Stimulated activated CD8-positive, alpha-beta memory T cell treated with anti-CD3 and anti-CD28 coated beads, Interleukin-7, amount 100 ng/mL, for 24 hours (primary cell): ENCODE results near the gene SLC2A10.
"Not testable (repeated sequence)": the region's sequence is repeated elsewhere in the genome, so short reads cannot be mapped to it uniquely, and the experiment has no call there.

ENCODE experiments used
- DNase-seq: peaks from one replicate; pipeline ENCODE4 v3.0.0-alpha.2; 2020; ENCODE audit warnings: low read depth

The SLC2A10 gene

DNA sequence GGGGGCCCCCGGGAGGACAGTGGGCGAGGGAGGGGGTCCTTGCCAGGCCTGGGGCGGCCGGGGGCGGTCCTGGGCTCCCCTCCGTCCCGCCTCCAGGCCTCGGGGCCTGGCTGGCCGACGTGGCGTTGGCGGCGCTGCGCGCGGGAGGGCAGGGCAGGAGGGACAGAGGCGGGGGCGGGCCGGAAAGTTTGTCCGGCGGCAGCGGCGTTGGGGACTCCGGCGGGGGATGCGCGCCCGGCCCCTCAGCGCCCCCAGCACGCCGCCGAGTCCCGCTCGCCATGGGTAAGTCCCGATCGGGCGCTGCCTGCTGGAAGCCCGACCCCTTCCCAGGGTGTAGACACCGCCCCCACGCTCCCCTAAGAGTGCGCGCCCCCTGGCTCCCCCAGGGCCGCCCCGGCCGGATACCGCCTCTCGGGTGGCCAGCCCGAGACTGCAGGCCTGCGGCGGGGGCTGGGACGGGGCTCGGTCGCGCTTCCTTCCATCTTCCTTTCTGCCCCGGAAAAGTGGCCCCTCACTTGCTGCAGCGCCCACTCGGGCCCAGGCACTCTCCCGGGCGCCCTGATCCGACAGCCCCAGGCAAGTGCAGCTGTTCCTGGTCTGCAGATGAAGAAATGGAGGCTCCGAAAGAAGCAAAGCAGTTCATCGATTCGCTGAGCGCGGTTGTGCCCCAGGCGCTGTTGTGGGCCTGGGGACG lies at the start of gene SLC2A10:
TSS of gene SLC2A10 (plus strand) at position 191 of the 694 bp plus-strand sequence. CDS start at position 279, 88 bp downstream.
- DNase-seq, result no peak

DNA sequence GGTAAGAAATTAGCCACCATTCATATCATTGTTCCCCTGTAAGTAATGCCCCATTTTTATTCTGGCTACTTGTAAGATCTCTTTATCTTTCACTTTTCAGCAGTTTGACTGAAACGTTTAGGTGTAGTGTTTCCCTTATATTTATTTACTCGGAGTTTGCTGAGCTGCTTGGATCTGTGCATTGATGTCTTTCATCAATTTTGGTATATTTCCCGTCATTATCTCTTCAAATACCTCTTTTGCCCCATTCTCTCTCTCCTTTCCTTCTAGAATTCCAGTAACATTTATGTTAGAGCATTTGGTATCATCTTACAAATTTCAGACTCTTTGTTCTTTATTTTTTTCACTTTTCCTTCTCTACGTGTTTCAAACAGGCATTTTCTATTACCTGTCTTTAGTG lies 49.0 kb upstream of the SLC2A10 start:
- DNase-seq, result no peak

DNA sequence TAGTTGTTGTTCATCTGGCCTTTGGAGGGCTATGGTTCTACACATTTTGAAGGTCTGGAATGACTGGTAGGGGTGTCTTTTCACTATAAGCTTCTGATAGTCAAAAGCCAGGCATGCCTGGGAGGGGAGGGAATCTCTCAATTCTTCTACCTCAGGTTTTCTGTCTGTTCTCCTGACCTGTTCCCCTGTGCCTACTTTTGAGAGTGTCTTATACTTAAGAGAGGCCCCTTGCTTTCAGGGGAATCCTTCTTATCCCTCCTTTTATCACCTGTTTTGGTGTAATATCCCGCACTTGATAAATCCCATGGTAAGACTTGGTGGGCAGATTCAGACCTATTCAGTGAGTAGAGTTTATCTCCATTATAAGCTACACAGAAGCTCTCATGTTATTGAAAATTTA lies 47.8 kb upstream of the SLC2A10 start:
- no peak for DNase-seq

DNA sequence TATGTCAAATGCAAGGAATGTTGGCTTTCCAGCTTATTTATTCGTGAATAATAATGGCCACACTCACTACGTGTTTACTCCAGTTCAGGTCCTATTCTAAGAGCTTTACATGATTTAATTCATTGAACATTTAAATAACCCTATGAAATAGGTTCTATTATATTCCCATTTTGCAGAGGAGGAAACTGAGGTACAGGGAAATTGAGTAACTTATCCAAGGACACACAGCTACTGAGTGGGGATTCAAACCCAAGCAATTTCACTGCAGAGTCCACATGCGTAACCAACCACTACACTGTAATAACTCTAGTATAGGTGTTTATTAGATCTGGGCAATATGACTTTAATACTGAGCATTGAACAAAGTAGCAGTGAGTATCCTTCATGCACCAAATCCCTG lies 45.9 kb upstream of the SLC2A10 start:
- no peak for DNase-seq

DNA sequence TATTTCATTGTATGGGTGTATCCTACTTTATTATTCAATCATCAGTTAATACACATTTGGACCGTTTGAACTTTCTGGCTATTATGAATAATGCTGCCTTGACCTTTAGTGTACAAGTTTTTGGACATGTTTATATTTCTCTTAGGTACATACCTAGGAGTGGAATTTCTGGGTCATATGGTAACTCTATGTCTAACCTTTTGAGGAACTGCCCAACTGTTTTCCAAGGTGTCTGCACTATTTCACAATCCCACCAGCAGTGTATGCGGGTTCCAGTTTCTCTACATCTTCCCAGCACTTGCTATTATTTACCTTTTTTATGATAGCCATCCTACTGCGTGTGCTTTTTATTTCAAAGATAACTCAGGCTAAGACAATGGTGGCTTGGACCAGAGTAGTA lies 43.8 kb upstream of the SLC2A10 start:
- no peak for DNase-seq

DNA sequence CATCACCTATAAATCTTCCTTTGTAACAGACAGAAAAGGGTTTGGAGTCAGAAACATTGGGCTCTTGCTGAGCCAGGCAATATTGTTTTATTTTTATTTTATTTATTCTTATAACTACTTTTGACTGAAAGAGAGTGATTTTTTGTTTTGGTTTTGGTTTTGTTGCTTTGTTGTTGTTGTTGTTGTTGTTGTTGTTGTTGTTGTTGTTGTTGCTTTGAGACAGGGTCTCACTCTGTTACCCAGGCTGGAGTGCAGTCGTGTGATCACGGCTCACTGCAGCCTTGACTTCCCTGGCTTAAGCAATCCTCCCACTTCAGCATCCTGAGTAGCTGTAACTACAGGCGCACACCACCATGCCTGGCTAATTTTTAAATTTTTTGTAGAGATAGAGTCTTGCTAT lies 43.1 kb upstream of the SLC2A10 start:
- DNase-seq, result no peak

DNA sequence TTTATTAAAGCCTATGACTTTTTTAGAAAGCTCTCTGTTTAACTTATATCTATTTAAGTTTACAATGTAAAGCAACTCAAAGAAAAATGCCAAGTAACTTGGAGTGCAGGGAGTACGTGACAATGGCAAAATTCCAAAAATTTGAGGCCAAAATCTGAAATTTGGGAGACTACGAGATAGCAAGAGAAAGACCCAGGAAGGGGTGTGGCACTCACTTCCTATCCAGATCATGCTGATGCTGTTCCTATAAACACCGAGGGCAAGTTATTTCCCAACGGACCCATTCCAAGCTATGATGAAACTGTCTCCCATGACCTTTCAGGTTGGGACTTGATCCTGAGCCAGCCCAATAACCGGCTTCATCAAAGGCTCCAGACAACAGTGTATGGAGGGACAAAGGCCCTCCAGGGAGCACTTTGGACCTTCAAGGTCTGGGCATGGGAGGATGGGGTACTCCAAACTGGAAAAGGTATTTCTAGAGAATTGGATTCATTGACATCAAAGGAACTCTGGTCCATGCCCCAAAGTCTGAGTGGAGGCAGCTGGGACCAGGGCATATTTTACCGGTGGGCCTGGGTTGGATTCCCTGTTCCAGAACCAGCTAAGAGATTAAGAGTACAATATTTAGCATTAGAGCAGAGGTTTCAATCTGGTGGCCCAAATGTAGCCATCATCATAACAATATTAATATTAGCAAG lies 42.5 kb upstream of the SLC2A10 start:
- no peak for DNase-seq

DNA sequence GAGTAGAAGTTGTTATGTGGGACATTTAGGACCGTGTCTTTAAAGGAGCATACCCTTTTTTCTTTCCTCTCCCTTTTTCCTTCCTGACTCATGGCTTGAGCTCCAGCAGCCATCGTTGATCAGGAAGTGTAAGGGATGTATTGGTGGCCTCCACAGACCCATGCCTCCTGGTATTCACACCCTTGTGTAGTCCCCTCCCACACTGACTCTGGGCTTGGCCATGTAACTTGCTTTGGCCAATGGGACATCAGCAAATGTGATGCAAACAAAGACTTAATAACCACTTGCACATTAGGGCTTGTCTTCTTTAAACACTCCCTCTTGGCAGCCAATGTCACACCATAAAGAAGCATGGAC lies 39.2 kb upstream of the SLC2A10 start:
- no peak for DNase-seq

DNA sequence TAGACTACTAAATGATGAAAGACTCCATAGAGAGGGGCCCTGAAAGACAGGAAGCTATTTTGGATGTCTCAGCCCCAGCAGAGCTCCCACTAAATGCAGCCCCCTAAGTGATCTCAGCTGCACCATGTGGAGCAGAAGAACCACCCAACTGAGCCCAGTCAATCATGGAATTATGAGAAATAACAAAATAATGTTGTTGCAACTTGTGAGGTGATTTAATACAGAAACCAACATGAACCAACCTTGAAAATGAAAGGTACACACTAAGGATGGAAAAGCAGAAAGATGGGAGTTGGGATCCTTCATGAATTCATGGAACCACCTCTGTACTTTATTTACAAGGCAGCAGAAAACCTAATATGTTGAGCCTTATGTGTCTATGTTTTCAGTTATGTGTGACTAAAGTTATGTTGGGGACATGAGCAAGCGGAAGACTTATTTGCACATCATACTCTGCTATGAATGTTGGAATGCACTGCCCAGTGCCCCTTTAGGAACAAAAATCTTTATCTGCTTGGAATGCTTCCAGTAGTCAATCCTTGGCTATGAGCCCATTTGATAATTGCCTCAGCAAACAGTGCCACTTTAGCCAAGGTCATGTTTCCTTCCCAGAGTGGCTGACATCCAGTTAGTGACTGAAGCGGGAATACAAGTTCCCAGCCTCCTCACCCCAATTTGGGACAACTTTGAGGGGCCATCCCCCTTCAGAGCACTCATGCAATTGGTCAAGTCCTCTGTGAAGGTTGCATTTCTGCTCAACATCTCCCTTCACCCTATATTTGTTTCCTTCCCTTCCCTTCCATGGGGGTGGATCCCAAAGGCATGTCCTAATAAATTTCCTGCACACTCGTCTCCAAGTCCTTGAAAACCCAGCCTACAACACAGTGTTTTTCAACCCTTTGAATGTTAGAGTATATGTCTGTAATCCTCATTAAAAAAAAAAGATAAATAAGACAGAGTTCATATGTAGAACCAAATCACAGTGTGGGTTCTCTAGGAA lies 38.6 kb upstream of the SLC2A10 start:
- no peak for DNase-seq

DNA sequence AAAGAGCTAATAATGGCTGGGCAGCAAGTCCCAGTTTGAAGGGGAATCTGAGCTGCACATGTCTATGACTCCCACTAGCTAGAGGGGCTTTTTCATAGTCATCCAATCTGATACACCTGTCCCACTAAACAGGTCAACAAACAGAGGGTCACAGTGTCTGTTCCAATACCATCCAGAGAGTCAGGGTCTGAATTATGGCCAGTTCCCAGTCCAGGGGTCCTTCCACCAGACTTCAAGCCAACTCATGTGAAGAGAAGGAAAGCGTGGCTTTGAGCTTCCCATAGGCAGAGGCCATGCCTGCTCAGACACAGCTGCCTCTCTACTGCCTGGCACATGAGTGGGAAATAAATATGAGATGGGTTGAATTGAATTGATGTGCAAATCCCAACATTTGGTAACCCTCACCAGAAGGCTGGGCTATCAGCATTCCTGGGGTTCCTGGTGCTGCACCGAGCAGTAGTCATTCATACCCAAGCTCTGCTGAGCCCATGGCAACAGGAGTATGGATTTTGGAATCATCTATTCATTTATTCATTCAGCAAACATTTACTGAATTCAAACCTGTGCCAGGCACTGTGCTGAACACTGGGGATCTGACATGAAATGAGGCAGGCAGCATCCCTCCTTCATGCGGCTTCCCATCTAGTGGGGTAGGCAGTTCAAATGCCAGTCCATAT lies 37.4 kb upstream of the SLC2A10 start:
- no peak for DNase-seq

DNA sequence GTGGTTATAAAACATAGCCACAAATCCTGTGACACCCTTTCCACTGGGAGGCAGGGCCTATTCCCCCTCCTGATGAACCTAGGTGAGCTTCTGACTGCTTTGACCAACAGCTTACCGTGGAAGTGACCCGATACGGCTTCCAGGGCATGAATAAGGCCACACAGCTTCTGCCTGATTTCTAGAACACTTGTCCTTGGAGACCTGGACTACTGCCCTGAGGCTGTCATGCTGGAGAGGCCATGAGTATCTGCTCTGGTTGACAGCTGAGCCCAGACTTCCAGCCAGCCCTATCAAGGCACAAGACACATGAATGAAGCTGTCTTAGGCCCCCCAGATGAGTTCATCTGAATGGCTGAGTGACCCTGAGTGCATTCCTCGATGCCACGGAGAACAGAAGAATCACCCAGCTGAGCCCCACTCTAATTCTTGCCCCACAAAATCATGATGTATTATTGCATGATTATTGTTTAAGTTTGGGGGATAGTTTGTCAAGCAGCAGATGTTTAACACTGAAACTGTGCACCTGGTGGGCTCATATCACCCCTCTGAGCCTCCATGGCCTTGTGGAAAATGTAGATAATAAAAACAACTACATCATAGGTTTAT lies 36.8 kb upstream of the SLC2A10 start:
- DNase-seq, result no peak

DNA sequence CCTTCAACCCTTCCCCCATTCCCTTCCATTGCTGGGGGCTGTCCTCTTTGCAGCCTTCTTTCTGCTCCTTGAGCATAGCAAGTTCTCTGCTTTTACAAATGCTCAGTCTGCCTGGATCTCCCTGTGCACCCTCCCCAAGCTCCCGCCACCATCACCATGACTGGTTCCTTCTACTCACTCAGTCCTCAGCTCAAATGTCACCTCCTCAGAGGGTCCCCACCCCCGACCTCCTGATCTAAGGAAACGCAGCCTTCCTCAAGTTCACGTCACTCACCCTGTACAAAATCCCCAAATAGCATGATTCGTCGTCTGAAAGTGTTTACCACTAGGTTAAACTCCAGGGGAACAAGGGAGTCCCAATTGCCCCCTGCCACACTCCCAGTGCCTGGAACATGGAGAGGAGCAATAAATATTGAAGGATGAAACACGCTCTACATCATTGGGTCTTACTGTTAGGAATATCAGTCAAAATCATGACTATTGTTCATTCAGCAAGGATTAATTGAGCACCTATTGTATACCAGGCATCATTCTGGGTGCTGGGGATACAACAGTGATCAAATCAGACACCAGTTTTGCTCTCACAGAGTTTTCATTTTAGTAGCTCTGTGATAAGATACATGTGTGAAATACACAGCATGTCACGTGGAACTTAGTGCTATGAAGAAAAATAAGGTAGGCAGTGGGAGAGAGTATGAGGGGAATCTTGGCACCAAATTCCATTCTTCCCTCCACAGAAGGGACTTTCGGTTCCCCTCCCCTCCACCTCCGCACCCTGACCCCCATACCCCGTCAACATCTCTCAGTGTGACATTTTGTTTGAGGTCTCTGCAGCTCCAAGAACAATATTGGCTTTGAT lies 35.8 kb upstream of the SLC2A10 start:
- DNase-seq, result no peak

DNA sequence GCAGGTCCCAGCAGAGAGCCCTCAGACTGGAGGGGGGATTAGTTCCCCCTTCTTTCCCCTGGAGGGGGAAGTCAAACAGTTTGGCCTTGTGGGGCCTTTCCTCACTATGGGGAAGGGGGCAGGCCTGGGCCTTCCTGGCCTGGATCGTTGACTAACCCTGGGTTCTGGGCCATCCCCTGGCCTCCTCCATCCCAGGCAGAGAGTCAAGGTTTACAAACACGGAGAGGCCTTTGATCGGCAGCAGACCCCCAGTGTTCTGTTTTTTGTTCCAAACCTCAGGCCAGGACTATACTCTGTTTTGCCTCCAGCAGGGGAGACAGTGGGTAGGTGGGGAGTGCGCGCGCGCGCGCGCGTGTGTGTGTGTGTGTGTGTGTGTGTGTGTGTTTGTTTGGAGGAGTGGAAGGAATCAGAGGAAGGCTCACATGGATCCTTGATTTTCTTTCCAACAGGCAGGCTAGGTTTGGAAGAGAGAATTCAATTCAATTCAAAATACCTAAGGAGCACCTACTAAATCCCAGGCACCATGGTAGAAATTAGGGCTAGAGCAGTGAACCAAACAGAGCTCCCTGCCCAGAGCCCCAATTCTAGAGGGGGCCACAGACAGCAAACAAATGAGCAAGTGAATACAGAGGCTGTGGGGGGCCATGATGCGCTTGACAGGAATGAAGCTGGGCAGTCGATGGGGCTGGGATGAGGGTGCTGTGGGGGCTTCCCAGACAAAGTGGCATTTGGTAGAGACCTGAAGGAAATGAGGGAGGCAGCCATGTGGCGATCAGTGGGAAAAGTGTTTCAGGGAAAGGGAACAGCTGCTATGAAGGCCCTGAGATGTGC lies 35.0 kb upstream of the SLC2A10 start:
- DNase-seq, result no peak

DNA sequence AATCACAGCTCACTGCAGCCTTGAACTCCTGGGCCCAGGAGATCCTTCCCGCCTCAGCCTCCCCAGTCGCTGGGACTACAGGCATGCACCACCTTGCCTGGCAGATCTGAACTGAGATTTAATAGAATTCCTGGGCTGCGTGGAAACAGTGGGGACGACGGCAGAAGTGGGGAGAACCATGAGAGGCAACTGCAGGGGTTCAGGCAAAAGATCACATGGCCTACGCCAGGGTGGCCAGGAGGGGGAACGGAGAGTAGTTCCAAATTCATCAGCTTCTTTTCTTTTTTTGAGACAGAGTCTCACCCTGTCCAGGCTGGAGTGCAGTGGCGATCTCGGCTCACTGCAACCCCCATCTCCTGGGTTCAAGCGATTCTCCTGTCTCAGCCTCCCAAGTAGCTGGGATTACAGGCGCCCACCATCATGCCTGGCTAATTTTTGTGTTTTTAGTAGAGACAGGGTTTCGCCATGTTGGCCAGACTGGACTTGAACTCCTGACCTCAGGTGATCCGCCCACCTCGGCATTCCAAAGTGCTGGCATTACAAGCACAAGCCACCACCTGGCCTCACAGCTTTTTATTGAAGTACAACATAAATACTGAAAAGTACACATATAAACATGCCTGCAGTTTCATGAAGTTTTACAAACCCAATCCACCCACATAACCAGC lies 32.7 kb upstream of the SLC2A10 start:
- DNase-seq, result not testable (repeated sequence)

DNA sequence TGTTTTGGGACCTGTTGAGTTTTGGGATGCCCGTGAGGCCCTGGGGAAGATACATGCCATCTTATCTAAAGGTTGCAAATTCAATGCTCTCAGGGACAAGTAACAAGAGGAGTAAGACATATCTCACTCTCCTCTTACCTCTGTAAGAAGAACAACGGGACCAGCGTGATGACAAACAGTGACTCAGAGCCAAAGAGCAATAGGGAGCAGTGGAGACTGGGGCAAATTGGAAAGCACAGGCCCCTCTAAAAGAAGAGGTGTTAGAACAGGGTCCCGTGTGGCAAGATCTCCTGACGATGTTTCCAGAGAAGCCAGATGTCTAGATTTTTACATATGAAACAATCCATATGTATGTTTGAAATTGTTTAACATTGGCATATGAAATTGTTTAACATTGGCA lies 31.8 kb upstream of the SLC2A10 start:
- no peak for DNase-seq

DNA sequence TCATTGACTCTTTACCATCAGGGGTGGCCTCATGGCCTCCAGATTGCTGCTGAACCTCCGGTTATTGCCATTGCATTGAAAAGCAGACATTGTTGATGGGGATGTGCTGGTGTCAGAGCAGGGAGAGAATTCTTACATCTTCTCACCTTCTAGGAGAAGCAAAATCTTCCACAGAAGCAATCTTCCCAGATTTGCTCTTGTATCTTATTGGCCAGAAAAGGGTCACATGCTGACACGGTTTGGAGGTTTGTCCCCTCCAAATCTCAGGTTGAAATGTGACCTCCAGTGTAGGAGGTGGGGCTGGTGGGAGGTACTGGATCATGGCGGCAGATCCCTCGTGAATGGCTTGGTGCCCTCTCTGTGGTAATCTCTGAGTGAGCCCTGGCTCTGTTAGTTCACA lies 30.9 kb upstream of the SLC2A10 start:
- DNase-seq, result no peak

DNA sequence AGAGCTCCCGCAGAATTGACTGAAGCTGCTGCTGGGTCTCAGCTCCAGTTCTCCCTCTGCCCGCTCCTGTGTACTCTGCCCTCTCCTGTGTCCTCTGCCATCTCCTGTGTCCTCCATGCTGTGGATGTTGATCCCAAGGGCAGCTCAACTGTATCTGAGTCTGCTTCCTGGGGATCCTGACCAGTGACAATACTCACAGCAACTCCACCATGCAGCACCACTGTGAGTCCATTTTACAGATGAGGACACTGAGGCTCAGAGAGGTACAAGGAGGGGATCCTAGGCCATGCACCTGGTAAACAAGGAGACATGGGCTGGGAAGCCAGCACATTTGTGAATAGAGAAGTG lies 28.8 kb upstream of the SLC2A10 start:
- no peak for DNase-seq

DNA sequence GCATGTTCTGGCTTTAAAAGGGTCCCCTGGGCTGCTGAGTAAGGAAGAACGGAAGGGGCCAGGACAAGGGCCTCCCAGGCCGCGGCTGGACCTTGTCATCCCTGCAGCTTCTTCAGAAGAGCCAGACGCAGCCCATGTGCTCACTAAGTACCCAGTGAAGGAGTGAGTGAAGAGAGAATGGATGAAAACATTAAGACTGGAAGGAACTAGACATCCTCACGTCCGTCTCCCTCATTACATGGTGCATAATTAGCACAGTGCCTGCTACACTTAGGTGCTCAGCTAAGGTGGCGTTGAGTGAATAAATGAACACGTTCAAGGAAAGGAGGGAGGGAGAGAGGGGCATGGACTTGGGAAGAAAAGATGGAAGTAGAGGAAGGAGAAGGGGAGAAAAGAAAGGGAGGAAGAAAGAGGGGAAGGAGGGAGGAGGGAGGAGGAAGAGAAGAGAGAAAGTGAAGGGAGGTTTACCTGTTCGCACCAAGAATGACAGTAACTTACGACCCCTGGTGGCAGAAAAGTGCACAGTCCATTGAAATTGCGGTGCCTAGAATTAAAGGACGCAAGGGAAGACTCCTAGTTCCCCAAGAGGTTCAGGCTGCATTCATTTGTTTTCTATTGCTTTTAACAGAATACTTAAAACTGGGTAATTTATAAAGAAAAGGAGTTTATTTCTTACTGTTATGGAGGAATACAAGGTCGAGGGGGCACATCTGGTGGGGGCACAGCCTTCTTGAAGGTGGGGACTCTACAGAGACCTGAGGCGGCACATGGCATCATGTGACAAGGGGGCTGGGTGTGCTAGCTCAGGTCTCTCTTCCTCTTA lies 28.2 kb upstream of the SLC2A10 start:
- peak; percentile 52 for DNase-seq
